ENCODE data around the gene XBP1. TPM values are rescaled to one million over a fixed set of nuclear protein-coding genes. Genes with fewer than 3 reads are reported as not detected.

Gene XBP1
- total and polyA plus RNA-seq, 2 of the 13 experiments (the other 11 are each of a cell fraction or from before 2014, with no cell fraction given) = 416 to 427 TPM

DNA sequence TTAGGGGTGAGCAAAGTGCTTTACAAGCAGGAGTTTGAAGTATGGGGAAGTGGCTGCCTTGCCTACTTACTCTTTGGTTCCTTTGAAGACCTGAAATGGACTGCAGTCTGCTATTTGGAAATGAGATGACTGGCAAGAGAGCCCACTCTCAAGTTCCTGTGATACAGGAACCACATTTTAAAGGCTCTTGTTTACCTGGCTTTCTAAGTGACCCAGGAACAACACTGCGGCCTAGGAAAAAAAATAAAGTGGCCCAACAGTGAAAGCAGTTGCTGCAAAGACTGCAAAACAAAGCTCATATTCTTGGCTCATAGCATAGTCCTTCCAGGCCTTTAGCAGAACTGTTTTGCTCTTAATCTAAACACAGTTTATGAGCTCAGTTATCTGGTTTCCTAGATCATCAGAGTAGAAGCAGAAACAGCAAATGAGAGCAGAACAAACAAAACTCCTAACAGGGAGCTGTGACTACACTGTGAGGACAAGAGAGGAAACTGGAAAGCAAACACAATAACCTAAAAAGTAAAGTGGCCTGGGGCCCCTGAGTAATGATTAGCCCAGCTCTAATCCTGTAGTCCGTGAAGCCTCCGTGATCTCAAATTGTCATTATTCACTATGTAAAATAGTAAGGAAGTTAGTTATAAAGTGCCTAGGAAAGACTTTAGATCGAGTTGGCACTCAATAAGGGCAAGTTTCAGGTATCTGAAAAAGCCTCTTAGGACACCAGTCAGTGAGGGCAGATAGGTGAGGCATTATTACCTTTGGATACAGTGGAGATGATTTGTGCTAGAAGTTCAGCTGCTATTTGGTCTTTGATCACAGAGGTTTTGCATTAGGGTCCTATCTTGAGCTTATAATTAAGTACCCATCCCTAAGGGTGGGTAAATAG lies 16.3 kb downstream of the XBP1 start (continued):
- TF ChIP-seq ZFP36L1 (CRISPR knock-in tag; IDR thresholded peaks at IDR 0.05) (no peak), ZEB1 (IDR thresholded peaks at IDR 0.05; ENCODE audit: insufficient replicate concordance, low read depth) (peak; percentile 21), ZNF558 (CRISPR knock-in tag; IDR thresholded peaks at IDR 0.05; ENCODE audit: borderline replicate concordance) (no peak), MAFG (CRISPR knock-in tag; IDR thresholded peaks at IDR 0.05) (no peak), ZNF18 (CRISPR knock-in tag; IDR thresholded peaks at IDR 0.05; ENCODE audit: insufficient replicate concordance) (no peak), HOXA9 (CRISPR knock-in tag; IDR thresholded peaks at IDR 0.05; ENCODE audit: borderline replicate concordance) (no peak), SNAI1 (CRISPR knock-in tag; IDR thresholded peaks at IDR 0.05; ENCODE audit: borderline replicate concordance) (no peak), FOXP4 (CRISPR knock-in tag; IDR thresholded peaks at IDR 0.05) (peak; percentile 91), ZNF230 (CRISPR knock-in tag; IDR thresholded peaks at IDR 0.05) (no peak), NRL (CRISPR knock-in tag; IDR thresholded peaks at IDR 0.05; ENCODE audit: borderline replicate concordance) (no peak), STAT5B (CRISPR knock-in tag; IDR thresholded peaks at IDR 0.05) (no peak), ZNF710 (CRISPR knock-in tag; IDR thresholded peaks at IDR 0.05; ENCODE audit: borderline replicate concordance) (peak; percentile 42; the same call in 1 of the 2 replicates), HNF1B (CRISPR knock-in tag; IDR thresholded peaks at IDR 0.05) (peak; percentile 88), ZNF263 (CRISPR knock-in tag; IDR thresholded peaks at IDR 0.05) (no peak; the same call in 1 of the 2 replicates), ARHGAP35 (CRISPR knock-in tag; IDR thresholded peaks at IDR 0.05; ENCODE audit: borderline replicate concordance) (no peak)
- TF ChIP-seq, protein P1, sequence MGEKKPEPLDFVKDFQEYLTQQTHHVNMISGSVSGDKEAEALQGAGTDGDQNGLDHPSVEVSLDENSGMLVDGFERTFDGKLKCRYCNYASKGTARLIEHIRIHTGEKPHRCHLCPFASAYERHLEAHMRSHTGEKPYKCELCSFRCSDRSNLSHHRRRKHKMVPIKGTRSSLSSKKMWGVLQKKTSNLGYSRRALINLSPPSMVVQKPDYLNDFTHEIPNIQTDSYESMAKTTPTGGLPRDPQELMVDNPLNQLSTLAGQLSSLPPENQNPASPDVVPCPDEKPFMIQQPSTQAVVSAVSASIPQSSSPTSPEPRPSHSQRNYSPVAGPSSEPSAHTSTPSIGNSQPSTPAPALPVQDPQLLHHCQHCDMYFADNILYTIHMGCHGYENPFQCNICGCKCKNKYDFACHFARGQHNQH (CRISPR knock-in tag; IDR thresholded peaks at IDR 0.05) = peak; percentile 70

All from HepG2 (cell line).